HG03196 (cell line): ENCODE measurements around the gene INPP5K.
"Not testable (repeated sequence)": the region's sequence is repeated elsewhere in the genome, so short reads cannot be mapped to it uniquely, and the experiment has no call there.

Source experiments
- ATAC-seq: cut with Tn5 transposase; IDR thresholded peaks from one replicate; pipeline ENCODE4 v1.9.1; 2021; ENCODE audit not compliant: unreplicated experiment

INPP5K gene

GRCh38 chr17:1548032-1548431 is 31.6 kb upstream of the INPP5K start:
- ATAC-seq = no peak

GRCh38 chr17:1546292-1546922 is 30.0 kb upstream of the INPP5K start:
- ATAC-seq = no peak

GRCh38 chr17:1545618-1546017 is 29.2 kb upstream of the INPP5K start:
- no peak for ATAC-seq

- no peak for ATAC-seq
Observed at GRCh38 chr17:1542316-1542715, 25.9 kb upstream of the INPP5K start.

- ATAC-seq = no peak
Observed at GRCh38 chr17:1541367-1541904, 25.0 kb upstream of the INPP5K start.

GRCh38 chr17:1539811-1540210 is 23.4 kb upstream of the INPP5K start:
- no peak for ATAC-seq

- no peak for ATAC-seq
Observed at GRCh38 chr17:1535737-1536136, 19.3 kb upstream of the INPP5K start.

- ATAC-seq = no peak
Observed at GRCh38 chr17:1533661-1534325, 17.4 kb upstream of the INPP5K start.

GRCh38 chr17:1532836-1533602 is 16.6 kb upstream of the INPP5K start:
- ATAC-seq = no peak

GRCh38 chr17:1529863-1530262 is 13.5 kb upstream of the INPP5K start:
- no peak for ATAC-seq

- not testable (repeated sequence) for ATAC-seq
Observed at GRCh38 chr17:1526876-1527275, 10.5 kb upstream of the INPP5K start.

GRCh38 chr17:1522626-1523025 is 6.2 kb upstream of the INPP5K start:
- no peak for ATAC-seq

- ATAC-seq = no peak
Observed at GRCh38 chr17:1521086-1521640, 4.8 kb upstream of the INPP5K start.

GRCh38 chr17:1519678-1520077 is 3.3 kb upstream of the INPP5K start:
- ATAC-seq = no peak

GRCh38 chr17:1518410-1518809 is 2.0 kb upstream of the INPP5K start:
- ATAC-seq = no peak

- ATAC-seq = peak; percentile 4
Observed at GRCh38 chr17:1515640-1516387, 598 bp downstream of the INPP5K start.

GRCh38 chr17:1512351-1512750 is 4.1 kb downstream of the INPP5K start:
- no peak for ATAC-seq

- ATAC-seq = no peak
Observed at GRCh38 chr17:1511756-1512321, 4.6 kb downstream of the INPP5K start.

GRCh38 chr17:1511290-1511689 is 5.1 kb downstream of the INPP5K start:
- no peak for ATAC-seq

GRCh38 chr17:1509290-1509881 is 7.0 kb downstream of the INPP5K start:
- no peak for ATAC-seq
